A549 (cell line): ENCODE measurements around the gene FBXL13. TPM values are rescaled to one million over a fixed set of nuclear protein-coding genes. Genes with fewer than 3 reads are reported as not detected.
A peak's percentile ranks its signal among the peaks of the same experiment; 100 is the strongest.
"Not testable (repeated sequence)": the region's sequence is repeated elsewhere in the genome, so short reads cannot be mapped to it uniquely, and the experiment has no call there.

Experiments
- ATAC-seq, 2 experiments: fragments of 200-7000 bp in 1 of 2; fragments of >200 bp in 1 of 2; cut with Nextera tagmentation in 1 of 2; cut with Tn5 transposase in 1 of 2; 3 replicates each; pipeline versions ENCODE4 v1.8.0 to v1.9.1; 2018 to 2020; ENCODE audit warnings: mild to moderate bottlenecking in 1 of 2, moderate library complexity in 1 of 2
- CTCF ChIA-PET: fragments of 300-600 bp; sonication (Branson Sonifier 250); formaldehyde crosslinking; extraction: SDS; loops from one replicate; lab custom pipeline; 2021; ENCODE audit warnings: antibody characterized with exemption, inconsistent platforms; lab: Yijun Ruan, JAX
- POLR2A ChIA-PET: fragments of 350-600 bp; formaldehyde crosslinking; extraction: SDS; loops from one replicate; lab custom pipeline; 2021; ENCODE audit warnings: antibody characterized with exemption, inconsistent platforms; lab: Yijun Ruan, JAX
- DNase-seq, 2 experiments: peaks; one replicate each; pipeline versions ENCODE4 v3.0.0 to v3.0.0-alpha.2; 2011 to 2016; ENCODE audit warnings: low read depth in 1 of 2, low spot score in 1 of 2
- FAIRE-seq: peaks from 2 replicates; lab custom pipeline; 2011; peaks lifted over from hg19 to GRCh38; lab: Jason Lieb, UNC
- H3K27ac ChIP-seq, 2 experiments: fragments of >200 bp; sonication (Bioruptor Twin); formaldehyde crosslinking; 3 replicates each; pipeline ENCODE4 v1.5.1; 2016 to 2017
- H3K4me1 ChIP-seq: fragments of >200 bp; sonication (Bioruptor Twin); formaldehyde crosslinking; 3 replicates; pipeline ENCODE4 v1.6.1; 2016
- H3K4me2 ChIP-seq: fragments of >200 bp; sonication (Bioruptor Twin); formaldehyde crosslinking; 3 replicates; pipeline ENCODE4 v1.6.1; 2016
- H3K4me3 ChIP-seq: fragments of >200 bp; sonication (Bioruptor Twin); formaldehyde crosslinking; 3 replicates; pipeline ENCODE4 v1.5.1; 2016
- H3K9me3 ChIP-seq: fragments of >200 bp; sonication (Bioruptor Twin); formaldehyde crosslinking; 3 replicates; pipeline ENCODE4 v1.6.1; 2016
- CEBPB ChIP-seq, 2 experiments: fragments of >200 bp in 1 of 2; sonication (Bioruptor Twin) in 1 of 2; formaldehyde crosslinking in 1 of 2; IDR thresholded peaks; 2 replicates each; pipeline ENCODE4 v1.6.1; 2012 to 2016
- CHD2 ChIP-seq: fragments of 150-350 bp; IDR thresholded peaks from 2 replicates; pipeline ENCODE4 v1.6.1; 2014; ENCODE audit warnings: low read length; ENCODE audit not compliant: partially characterized antibody
- EP300 ChIP-seq, 2 experiments: fragments of >200 bp; sonication (Bioruptor Twin); formaldehyde crosslinking; IDR thresholded peaks; 2 replicates in 1 of 2; 3 replicates in 1 of 2; pipeline ENCODE4 v1.6.1; 2016 to 2017
- FOXS1 ChIP-seq: fragments of 250-450 bp; sonication (Bioruptor Pico); IDR thresholded peaks from 2 replicates; pipeline ENCODE4 v1.5.0; 2020; ENCODE audit warnings: mild to moderate bottlenecking, moderate library complexity
- HEYL ChIP-seq: fragments of 250-450 bp; sonication (Bioruptor Pico); IDR thresholded peaks from 2 replicates; pipeline ENCODE4 v1.8.0; 2021; ENCODE audit warnings: mild to moderate bottlenecking, moderate library complexity
- HMGXB4 ChIP-seq: fragments of 250-450 bp; sonication (Bioruptor Pico); IDR thresholded peaks from 2 replicates; pipeline ENCODE4 v1.5.0; 2021; ENCODE audit warnings: mild to moderate bottlenecking, moderate library complexity, borderline replicate concordance
- HOXB5 ChIP-seq: fragments of 250-450 bp; sonication (Bioruptor Pico); IDR thresholded peaks from 2 replicates; pipeline ENCODE4 v1.5.0; 2020; ENCODE audit warnings: mild to moderate bottlenecking, moderate library complexity
- NR3C1 ChIP-seq: fragments of >200 bp; sonication (Bioruptor Twin); formaldehyde crosslinking; IDR thresholded peaks from 3 replicates; pipeline ENCODE4 v1.6.1; 2017
- RAD21 ChIP-seq, 2 experiments: fragments of >200 bp in 1 of 2; sonication (Bioruptor Twin) in 1 of 2; formaldehyde crosslinking in 1 of 2; IDR thresholded peaks in 1 of 2; conservative IDR thresholded peaks in 1 of 2; 2 replicates in 1 of 2; 3 replicates in 1 of 2; pipeline ENCODE4 v1.6.1; 2012 to 2018; ENCODE audit warnings: inconsistent platforms in 1 of 2
- RCOR1 ChIP-seq: fragments of 150-350 bp; IDR thresholded peaks from 2 replicates; pipeline ENCODE4 v1.6.1; 2014; ENCODE audit warnings: antibody characterized with exemption, low read length, low read depth
- RNF2 ChIP-seq: fragments of 200-600 bp; sonication (generic); IDR thresholded peaks from 2 replicates; pipeline ENCODE4 v1.6.1; 2016; ENCODE audit warnings: low read depth, mild to moderate bottlenecking, antibody characterized with exemption, moderate library complexity, borderline replicate concordance
- SREBF2 ChIP-seq: fragments of 450-650 bp; IDR thresholded peaks from 2 replicates; pipeline ENCODE4 v1.6.1; 2014; ENCODE audit warnings: mild to moderate bottlenecking, moderate library complexity
- ZFP36 ChIP-seq: fragments of 450-650 bp; IDR thresholded peaks from 2 replicates; pipeline ENCODE4 v1.6.1; 2014; ENCODE audit warnings: borderline replicate concordance; ENCODE audit not compliant: partially characterized antibody
- WGBS: methylation state at CpG from one replicate; pipeline ENCODE4 v1.1.6; 2017; ENCODE audit errors: missing lambda C conversion rate; 5-methylcytosine and 5-hydroxymethylcytosine counted together
- polyA plus RNA-seq, 4 experiments: library from polyadenylated mRNA; depleted of rRNA in 3 of 4; stranded (reverse); fragments of >200 nt; fragmentation: RNase III in 1 of 4; extraction: RNeasy Plus Mini Kit Qiagen cat#74134 plus additional on column Dnase treatment in 1 of 4; gene quantifications; 2 replicates in 3 of 4; 3 replicates in 1 of 4; pipeline ENCODE4 v1.2.3, GENCODE V29; 2011 to 2017
- TF ChIP-seq, protein P1 (sequence below): IDR thresholded peaks from 2 replicates; pipeline ENCODE4 v1.6.1; 2012

FBXL13 gene
- polyA plus RNA-seq, 2 of the 4 experiments (the other 2 are of a cell fraction): 0.45 to 0.70 TPM

DNA sequence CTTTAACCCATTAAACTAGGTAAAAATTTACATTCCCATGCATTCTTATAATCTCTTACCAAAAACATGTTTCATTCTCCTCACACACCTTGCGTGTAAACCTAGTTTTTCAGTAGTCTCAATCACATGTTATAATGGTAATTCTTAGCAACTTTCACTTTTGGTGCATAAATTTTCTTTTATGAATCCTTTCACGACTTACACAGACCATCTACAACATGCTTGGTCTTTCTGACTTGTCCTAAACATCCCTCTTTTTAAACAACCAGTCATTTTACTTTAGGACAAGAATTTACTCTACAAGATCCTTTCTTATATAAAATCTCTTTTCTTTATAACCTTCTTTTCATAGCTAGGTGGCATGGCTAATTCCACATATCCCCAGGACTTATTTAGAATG is 25.8 kb downstream of the FBXL13 start:
- FAIRE-seq (no peak), ATAC-seq (no peak), DNase-seq (peak in 1 of 2 experiments; percentile 50)
- POLR2A ChIA-PET: no interaction called here
- WGBS: 37% methylated on average over 2 of the region's 2 CpGs
- Histone ChIP-seq H3K27ac (no peak overlapping the region), H3K4me2 (no peak overlapping the region), H3K4me1 (no peaks in the 10 kb centered on the region), H3K4me3 (no peak overlapping the region), H3K9me3 (peaks cover 25% of the 10 kb centered on the region)
- CTCF ChIA-PET: interaction anchor here (4.3 kb wide), 1 partner anchor 13 kb away, joined by 33 read pairs; no protein-coding TSS in a partner anchor
- TF ChIP-seq SREBF2 (no peak), ZFP36 (peak; percentile 94), NR3C1 (no peak), HMGXB4 (CRISPR knock-in tag) (no peak), RCOR1 (no peak), RNF2 (no peak), CHD2 (no peak)

DNA sequence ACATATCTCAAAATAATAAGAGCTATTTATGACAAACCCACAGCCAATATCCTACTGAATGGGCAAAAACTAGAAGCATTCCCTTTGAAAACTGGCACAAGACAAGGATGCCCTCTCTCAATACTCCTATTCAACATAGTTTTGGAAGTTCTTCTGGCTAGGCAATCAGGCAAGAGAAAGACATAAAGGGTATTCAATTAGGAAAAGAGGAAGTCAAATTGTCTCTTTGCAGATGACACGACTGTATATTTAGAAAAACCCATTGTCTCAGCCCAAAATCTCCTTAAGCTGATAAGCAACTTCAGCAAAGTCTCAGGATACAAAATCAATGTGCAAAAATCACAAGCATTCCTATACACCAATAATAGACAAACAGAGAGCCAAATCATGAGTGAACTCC is 32.8 kb downstream of the FBXL13 start:
- ATAC-seq, CTCF ChIA-PET, FAIRE-seq, DNase-seq, H3K4me1 ChIP-seq, H3K4me2 ChIP-seq, H3K9me3 ChIP-seq, H3K4me3 ChIP-seq, POLR2A ChIA-PET, H3K27ac ChIP-seq: not testable (repeated sequence)
- 3% methylated on average over 1 of the region's 1 CpG for WGBS

DNA sequence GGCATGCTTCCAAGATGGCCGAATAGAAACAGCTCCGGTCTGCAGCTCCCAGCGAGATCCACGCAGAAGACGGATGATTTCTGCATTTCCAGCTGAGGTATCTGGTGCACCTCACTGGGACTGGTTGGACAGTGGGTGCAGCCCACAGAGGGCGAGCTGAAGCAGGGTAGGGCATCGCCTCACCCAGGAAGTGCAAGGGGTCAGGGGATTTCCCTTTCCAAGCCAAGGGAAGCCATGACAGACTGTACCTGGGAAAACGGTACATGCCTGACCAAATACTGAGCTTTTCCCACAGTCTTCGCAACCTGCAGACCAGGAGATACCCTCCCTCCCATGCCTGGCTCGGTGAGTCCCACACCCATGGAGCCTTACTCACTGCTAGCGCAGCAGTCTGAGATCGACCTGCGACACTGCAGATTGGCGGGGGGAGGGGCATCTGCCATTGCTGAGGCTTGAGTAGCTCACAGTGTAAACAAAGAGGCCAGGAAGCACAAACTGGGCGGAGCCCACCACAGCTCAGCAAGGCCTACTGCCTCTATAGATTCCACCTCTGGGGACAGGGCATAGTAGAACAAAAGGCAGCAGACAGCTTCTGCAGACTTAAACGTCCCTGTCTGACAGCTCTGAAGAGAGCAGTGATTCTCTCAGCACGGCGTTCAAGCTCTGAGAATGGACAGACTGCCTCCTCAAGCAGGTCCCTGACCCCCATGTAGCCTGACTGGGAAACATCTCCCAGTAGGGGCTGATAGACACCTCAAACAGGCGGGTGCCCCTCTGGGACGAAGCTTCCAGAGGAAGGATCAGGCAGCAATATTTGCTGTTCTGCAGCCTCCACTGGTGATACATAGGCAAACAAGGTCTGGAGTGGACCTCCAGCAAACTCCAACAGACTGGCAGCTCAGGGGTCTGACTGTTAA is 36.5 kb downstream of the FBXL13 start:
- H3K27ac ChIP-seq, H3K9me3 ChIP-seq, H3K4me3 ChIP-seq, H3K4me1 ChIP-seq, FAIRE-seq, ATAC-seq, POLR2A ChIA-PET, H3K4me2 ChIP-seq, DNase-seq, CTCF ChIA-PET: not testable (repeated sequence)
- 84% methylated on average over 19 of the region's 20 CpGs for WGBS

GRCh38 chr7:103037476-103037822 is 37.1 kb downstream of the FBXL13 start:
- ATAC-seq: no peak
- Histone ChIP-seq H3K4me1 (no peaks in the 10 kb centered on the region), H3K9me3 (no peaks in the 10 kb centered on the region), H3K27ac (no peak overlapping the region), H3K4me3 (no peak overlapping the region), H3K4me2 (no peak overlapping the region)
- DNase-seq: no peak
- POLR2A ChIA-PET: no interaction called here
- TF ChIP-seq FOXS1: no peak
- TF ChIP-seq HEYL (CRISPR knock-in tag): no peak
- TF ChIP-seq EP300 (IDR thresholded peaks at IDR 0.05): no peak
- TF ChIP-seq RAD21 (conservative IDR thresholded peaks at IDR 0.05 in 1 of 2, IDR thresholded peaks at IDR 0.05 in 1 of 2): no peak
- no peak for TF ChIP-seq NR3C1
- no peak for TF ChIP-seq CEBPB (IDR thresholded peaks at IDR 0.05)
- no peak for TF ChIP-seq HOXB5 (CRISPR knock-in tag)
- TF ChIP-seq, protein P1, sequence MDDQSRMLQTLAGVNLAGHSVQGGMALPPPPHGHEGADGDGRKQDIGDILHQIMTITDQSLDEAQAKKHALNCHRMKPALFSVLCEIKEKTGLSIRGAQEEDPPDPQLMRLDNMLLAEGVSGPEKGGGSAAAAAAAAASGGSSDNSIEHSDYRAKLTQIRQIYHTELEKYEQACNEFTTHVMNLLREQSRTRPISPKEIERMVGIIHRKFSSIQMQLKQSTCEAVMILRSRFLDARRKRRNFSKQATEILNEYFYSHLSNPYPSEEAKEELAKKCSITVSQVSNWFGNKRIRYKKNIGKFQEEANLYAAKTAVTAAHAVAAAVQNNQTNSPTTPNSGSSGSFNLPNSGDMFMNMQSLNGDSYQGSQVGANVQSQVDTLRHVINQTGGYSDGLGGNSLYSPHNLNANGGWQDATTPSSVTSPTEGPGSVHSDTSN: no peak
- CTCF ChIA-PET: no interaction called here
- 83% methylated on average over 1 of the region's 1 CpG for WGBS
- FAIRE-seq: no peak

DNA sequence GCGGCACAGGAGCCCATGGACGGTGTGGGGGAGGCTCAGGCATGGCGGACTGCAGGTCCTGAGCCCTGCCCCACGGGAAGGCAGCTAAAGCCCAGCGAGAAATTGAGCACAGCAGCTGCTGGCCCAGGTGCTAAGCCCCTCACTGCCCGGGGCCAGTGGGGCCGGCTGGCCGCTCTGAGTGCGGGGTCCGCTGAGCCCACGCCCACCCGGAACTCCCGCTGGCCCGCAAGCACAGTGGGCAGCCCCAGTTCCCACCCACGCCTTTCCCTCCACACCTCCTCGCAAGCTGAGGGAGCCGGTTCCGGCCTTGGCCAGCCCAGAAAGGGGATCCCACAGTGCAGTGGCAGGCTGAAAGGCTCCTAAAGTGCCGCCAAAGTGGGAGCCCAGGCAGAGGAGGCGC is 40.3 kb downstream of the FBXL13 start:
- WGBS: 85% methylated on average over 10 of the region's 20 CpGs
- DNase-seq, H3K4me2 ChIP-seq, H3K4me1 ChIP-seq, H3K4me3 ChIP-seq, FAIRE-seq, H3K27ac ChIP-seq, POLR2A ChIA-PET, H3K9me3 ChIP-seq, ATAC-seq: not testable (repeated sequence)
- CTCF ChIA-PET: interaction anchor here (1.6 kb wide), 1 partner anchor 28 kb away, joined by 9 read pairs; no protein-coding TSS in a partner anchor
